Measurements from ENCODE around the gene HSD11B2. TPM values are rescaled to one million over a fixed set of nuclear protein-coding genes. Genes with fewer than 3 reads are reported as not detected.
A peak's percentile ranks its signal among the peaks of the same experiment; 100 is the strongest.

Gene HSD11B2
- total RNA-seq, 3 donors from 2014 or later, result 3.9 to 6.1 (median 5.2) TPM

DNA sequence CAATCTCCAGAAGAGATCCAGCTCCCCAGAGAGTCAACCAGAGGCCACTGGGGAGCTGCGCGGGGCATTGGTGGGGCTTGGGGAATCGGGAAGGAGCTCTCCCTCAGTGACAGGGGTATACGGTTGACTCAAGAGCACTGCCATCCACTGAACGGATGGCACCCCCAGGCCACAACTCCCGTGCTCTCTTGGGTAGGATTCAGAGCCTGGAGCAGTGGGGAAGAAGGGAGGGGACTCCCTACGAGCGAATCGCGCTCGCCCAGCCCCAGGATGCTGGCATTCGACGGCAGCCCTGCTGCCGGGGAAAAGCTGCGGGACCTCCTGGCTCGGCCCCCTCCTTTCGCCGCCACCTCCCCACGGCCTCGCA, 37.1 kb upstream of the HSD11B2 start:
- no peaks in the 10 kb centered on the region for H3K9me3 Mint-ChIP-seq
- ATAC-seq (peak; percentile 22 to 32), DNase-seq (no peak)
- no peaks in the 10 kb centered on the region for H3K36me3 Mint-ChIP-seq (ENCODE audit: insufficient read depth)
- peaks cover 10% of the 10 kb centered on the region for H3K4me1 Mint-ChIP-seq (ENCODE audit: low read depth)
- peak overlapping the region; percentile 67 for H3K4me3 Mint-ChIP-seq
- peaks cover 41% of the 10 kb centered on the region for H3K27me3 Mint-ChIP-seq (ENCODE audit: low read depth)

DNA sequence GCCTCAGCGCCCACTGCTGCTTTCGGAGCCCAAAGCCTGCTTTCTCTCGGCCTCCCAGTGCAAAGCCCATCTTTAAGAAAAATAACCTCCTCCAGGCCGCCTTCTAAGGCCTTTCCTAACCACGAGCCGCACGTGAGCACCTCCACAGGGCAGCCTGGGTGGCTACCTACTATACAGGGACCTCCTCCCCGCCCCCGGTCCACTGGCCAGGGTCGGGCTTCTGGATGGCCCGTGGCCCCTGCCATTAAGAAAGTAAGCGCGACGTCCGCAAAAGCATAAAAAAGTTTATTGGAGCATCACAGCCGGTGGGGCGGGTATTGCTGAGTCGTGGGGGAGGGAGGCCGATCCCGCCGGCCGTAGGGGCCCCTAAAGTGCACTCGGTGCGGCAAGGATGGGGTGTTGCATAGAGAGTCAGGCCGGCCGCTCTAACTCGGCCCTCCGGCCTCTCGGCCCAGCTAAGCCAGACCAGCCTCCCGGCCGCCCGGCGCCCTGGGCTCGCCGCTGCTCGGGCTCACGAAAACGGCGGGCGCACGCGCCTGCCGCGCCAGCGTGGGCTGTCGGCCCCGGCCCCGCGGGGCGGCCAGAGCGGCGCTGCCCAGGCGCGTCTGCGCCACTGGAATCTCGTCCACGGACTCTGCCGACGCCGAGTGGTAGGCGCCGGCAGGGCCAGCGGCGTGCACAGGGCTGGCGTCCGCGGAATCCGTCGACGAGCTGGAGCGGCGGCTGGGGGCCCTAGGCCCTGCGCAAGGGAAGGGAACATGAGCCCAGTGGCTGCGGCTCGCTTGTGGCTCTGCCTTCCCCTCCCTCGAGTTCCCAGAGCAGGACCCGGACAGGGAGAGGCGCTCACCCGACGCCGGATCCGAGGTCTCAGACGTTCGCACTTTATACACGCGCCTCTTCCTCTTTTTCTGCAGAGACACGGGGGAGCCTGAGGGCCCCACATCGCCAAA, 36.5 kb upstream of the HSD11B2 start:
- Mint-ChIP-seq H3K4me3 (peak overlapping the region; percentile 67), H3K9me3 (no peaks in the 10 kb centered on the region), H3K27me3 (ENCODE audit: low read depth) (peaks cover 41% of the 10 kb centered on the region), H3K4me1 (ENCODE audit: low read depth) (peaks cover 10% of the 10 kb centered on the region), H3K36me3 (ENCODE audit: insufficient read depth) (no peaks in the 10 kb centered on the region)
- DNase-seq, result no peak
- peak in 1 of 2 donors; percentile 5 for ATAC-seq

- H3K9me3 Mint-ChIP-seq, result no peaks in the 10 kb centered on the region
- peaks cover 41% of the 10 kb centered on the region for H3K27me3 Mint-ChIP-seq (ENCODE audit: low read depth)
- H3K4me3 Mint-ChIP-seq, result no peak overlapping the region
- H3K4me1 Mint-ChIP-seq (ENCODE audit: low read depth), result peaks cover 10% of the 10 kb centered on the region
- no peaks in the 10 kb centered on the region for H3K36me3 Mint-ChIP-seq (ENCODE audit: insufficient read depth)
- DNase-seq (no peak), ATAC-seq (no peak)
Measured at GRCh38 chr16:67395105-67395457, 35.8 kb upstream of the HSD11B2 start.

DNA sequence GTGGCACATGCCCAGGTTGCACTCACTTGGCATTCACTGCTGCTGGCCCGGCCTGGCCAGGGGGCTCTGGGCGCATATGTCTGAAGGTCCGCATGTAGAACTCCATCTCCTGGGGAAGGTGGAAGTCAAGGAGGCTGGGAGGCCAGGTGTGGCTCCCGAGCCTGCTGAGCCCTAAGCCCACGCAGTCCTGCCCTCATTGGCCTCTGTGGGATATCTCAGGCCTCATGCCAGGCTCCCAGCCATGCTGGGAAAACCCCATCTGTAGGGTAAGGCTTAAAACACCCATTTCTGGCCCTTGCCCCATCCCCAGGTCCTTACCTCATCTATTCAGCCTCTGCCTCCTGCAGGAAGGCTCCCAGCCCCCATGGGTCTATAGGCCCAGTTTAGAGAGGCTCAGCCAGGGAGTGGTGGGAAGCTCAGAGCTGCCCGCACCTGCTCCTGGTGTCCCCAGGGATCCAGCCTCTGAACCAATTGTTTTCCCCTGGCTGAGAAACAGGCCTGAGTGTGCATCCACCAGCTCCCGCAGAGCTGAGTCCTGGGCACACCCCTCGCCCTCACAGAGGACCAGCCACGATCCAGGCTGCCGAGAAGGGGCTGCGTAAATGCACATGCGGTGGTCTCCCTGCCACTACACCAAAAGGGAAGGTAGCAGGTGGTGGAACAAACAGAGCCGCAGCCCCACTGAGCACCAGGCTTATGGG, 35.3 kb upstream of the HSD11B2 start:
- ATAC-seq, result no peak
- peaks cover 10% of the 10 kb centered on the region for H3K4me1 Mint-ChIP-seq (ENCODE audit: low read depth)
- no peak overlapping the region for H3K4me3 Mint-ChIP-seq
- H3K9me3 Mint-ChIP-seq, result no peaks in the 10 kb centered on the region
- no peaks in the 10 kb centered on the region for H3K36me3 Mint-ChIP-seq (ENCODE audit: insufficient read depth)
- peaks cover 41% of the 10 kb centered on the region for H3K27me3 Mint-ChIP-seq (ENCODE audit: low read depth)
- no peak for DNase-seq

DNA sequence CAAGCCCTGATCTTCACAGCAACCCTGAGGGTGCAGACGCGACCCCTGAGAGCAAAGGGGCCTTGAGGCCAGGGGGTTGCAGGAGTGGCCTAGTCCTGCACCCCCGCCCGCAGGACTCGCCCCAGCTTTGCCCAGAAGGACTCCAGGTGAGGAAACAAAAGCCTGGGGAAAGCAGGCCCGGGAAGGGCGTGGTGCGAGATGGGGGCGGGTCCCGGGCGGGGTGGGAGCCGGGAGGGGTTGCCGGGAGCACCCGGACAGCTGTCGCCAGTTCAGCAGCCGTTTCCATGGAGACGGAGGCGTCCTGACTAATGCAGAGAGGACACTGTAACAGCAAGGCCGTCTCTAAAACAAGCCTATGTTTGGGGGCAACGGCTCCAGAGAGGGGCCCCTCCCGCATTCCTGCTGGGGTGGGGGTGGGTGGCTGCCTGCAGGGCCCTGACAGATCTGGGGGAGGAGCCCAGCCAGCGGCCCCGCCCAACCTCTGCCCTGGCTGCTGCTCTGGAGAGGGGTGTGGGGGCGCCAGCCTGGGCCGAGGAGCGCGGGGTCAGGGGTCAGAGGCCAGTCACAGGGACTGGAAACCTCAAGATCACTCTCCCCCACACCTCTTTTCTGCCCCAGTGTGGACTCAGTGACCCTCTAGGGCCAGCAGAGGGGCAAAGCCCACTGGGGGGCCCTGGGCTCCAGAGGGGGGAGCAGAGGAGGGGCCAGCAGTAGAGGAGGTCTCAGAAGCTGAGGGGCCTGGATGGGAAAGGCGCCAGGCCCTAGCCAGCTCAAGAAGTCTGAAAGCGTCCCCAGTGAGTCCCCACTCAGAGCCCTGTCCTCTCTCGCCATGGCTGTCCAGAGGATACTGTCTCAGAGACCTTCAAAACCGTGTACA, 34.5 kb upstream of the HSD11B2 start:
- H3K9me3 Mint-ChIP-seq, result no peaks in the 10 kb centered on the region
- DNase-seq, result no peak
- no peak for ATAC-seq
- peaks cover 40% of the 10 kb centered on the region for H3K27me3 Mint-ChIP-seq (ENCODE audit: low read depth)
- no peak overlapping the region for H3K4me3 Mint-ChIP-seq
- H3K36me3 Mint-ChIP-seq (ENCODE audit: insufficient read depth), result no peaks in the 10 kb centered on the region
- H3K4me1 Mint-ChIP-seq (ENCODE audit: low read depth), result peaks cover 10% of the 10 kb centered on the region

DNA sequence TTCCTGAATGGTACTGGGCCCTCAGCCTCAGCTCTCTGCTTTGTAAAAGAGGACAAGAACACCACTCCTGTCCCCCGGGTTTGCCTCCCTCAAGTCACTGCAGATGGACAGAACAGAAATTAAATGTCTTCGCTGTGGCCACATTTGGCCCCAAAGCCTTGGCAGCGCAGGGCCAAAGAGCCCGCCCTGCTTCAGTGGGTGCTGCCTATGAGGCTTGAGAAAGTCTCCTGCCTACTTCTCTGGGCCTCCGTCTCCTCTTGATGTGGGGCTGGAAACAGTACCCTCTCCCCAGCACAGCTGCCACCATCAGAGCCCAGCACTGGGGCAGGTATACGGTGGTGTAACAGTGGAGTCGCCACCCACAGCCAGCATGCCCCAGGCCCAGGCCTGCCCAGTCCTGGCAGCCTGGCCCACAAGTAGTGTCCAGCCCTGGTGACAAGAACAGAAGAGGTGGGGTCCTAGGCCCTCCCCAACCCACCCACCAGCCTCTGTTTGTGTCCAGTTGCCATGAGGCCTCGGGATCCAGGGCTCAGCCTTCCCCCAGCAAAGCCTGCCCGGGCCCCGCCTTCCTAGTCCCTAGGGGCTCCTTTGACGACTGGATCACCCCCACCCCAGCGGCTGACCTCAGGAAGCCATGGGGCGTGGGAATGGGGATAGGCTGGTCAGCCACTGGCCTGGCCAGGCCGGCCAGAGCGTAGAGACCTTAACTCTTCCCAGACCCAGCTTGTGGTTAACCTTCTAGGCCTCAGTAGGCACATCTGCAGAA, 33.7 kb upstream of the HSD11B2 start:
- H3K4me1 Mint-ChIP-seq (ENCODE audit: low read depth), result peaks cover 10% of the 10 kb centered on the region
- peaks cover 36% of the 10 kb centered on the region for H3K27me3 Mint-ChIP-seq (ENCODE audit: low read depth)
- DNase-seq (no peak), ATAC-seq (no peak)
- H3K9me3 Mint-ChIP-seq, result no peaks in the 10 kb centered on the region
- no peaks in the 10 kb centered on the region for H3K36me3 Mint-ChIP-seq (ENCODE audit: insufficient read depth)
- H3K4me3 Mint-ChIP-seq, result no peak overlapping the region

GRCh38 chr16:67397812-67398545, 32.9 kb upstream of the HSD11B2 start:
- no peak overlapping the region for H3K4me3 Mint-ChIP-seq
- peaks cover 35% of the 10 kb centered on the region for H3K27me3 Mint-ChIP-seq (ENCODE audit: low read depth)
- DNase-seq (no peak), ATAC-seq (no peak)
- peaks cover 10% of the 10 kb centered on the region for H3K4me1 Mint-ChIP-seq (ENCODE audit: low read depth)
- no peaks in the 10 kb centered on the region for H3K9me3 Mint-ChIP-seq
- no peaks in the 10 kb centered on the region for H3K36me3 Mint-ChIP-seq (ENCODE audit: insufficient read depth)

DNA sequence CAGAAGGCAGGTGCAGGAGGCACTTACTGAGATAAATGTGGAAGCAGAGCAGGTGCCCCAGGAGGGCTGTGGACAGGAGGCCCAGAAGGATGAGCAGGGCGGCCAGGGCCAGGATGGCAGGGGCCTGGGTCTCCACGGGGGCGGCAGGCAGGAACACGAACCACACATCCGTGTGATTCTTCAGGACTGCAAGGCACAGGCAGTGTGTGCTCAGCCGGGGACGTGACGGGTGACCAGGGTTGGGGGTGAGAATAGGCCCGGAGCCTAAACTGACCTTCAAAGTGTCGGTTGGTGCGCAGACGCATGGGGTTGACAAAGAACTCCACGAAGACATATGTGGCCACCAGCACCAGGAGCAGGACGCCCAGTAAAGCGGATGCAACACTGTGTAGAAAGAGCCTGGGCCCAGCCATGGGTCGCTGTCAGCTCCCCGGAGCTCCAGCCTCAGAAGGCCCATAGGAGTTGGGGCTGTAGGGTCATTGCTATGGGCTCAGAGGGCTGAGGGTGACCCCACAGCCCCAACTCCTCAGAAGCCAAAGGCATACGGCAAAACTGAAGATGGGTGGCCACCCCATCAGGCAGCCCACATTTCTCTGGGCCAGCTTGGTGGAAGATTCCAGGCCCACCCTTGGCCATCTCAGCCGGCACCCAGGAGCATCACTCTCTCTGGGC, 32.2 kb upstream of the HSD11B2 start:
- Mint-ChIP-seq H3K9me3 (no peaks in the 10 kb centered on the region), H3K27me3 (ENCODE audit: low read depth) (peaks cover 36% of the 10 kb centered on the region), H3K36me3 (ENCODE audit: insufficient read depth) (no peaks in the 10 kb centered on the region), H3K4me3 (no peak overlapping the region), H3K4me1 (ENCODE audit: low read depth) (peaks cover 8% of the 10 kb centered on the region)
- ATAC-seq, result no peak
- DNase-seq, result no peak

DNA sequence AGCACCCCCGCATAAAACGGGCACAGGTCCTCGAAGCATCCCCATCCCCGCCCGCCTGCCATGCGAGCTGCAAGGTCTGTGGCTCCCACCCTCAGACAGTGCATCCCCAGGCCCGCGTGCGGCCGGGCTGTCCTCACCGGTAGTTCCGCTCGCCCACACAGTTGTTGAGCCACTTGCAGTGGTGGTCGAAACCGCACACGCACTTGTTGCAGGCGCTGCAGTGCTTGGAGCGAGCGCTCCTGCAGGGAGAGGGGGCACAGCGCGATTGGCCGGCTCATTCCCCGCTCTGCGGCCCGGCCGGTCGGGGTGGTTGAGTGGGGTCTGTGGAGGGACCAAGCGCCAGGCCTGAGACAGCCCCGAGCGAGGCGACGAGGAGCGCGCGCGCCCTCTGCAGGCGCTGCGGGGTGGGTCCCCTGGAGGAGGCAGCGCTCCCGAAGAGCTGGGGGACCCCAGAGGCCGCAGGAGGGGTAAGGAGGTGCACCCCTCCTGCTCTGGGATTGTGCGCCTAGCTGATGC, 31.6 kb upstream of the HSD11B2 start:
- DNase-seq, result peak; percentile 33
- peaks cover 30% of the 10 kb centered on the region for H3K27me3 Mint-ChIP-seq (ENCODE audit: low read depth)
- H3K36me3 Mint-ChIP-seq (ENCODE audit: insufficient read depth), result no peaks in the 10 kb centered on the region
- H3K4me1 Mint-ChIP-seq (ENCODE audit: low read depth), result peaks cover 3% of the 10 kb centered on the region
- H3K9me3 Mint-ChIP-seq, result no peaks in the 10 kb centered on the region
- ATAC-seq, result peak; percentile 79 to 82
- H3K4me3 Mint-ChIP-seq, result no peak overlapping the region

GRCh38 chr16:67399749-67400704, 30.9 kb upstream of the HSD11B2 start:
- DNase-seq (no peak), ATAC-seq (no peak)
- Mint-ChIP-seq H3K4me3 (no peak overlapping the region), H3K36me3 (ENCODE audit: insufficient read depth) (no peaks in the 10 kb centered on the region), H3K27me3 (ENCODE audit: low read depth) (peaks cover 27% of the 10 kb centered on the region), H3K4me1 (ENCODE audit: low read depth) (peaks cover 2% of the 10 kb centered on the region), H3K9me3 (no peaks in the 10 kb centered on the region)

GRCh38 chr16:67400901-67401300, 30.0 kb upstream of the HSD11B2 start:
- Mint-ChIP-seq H3K27me3 (ENCODE audit: low read depth) (peaks cover 18% of the 10 kb centered on the region), H3K36me3 (ENCODE audit: insufficient read depth) (no peaks in the 10 kb centered on the region), H3K4me1 (ENCODE audit: low read depth) (no peaks in the 10 kb centered on the region), H3K4me3 (no peak overlapping the region), H3K9me3 (no peaks in the 10 kb centered on the region)
- DNase-seq (no peak), ATAC-seq (no peak)
